ENCODE measurements around the gene IGSF21.

The IGSF21 gene

DNA sequence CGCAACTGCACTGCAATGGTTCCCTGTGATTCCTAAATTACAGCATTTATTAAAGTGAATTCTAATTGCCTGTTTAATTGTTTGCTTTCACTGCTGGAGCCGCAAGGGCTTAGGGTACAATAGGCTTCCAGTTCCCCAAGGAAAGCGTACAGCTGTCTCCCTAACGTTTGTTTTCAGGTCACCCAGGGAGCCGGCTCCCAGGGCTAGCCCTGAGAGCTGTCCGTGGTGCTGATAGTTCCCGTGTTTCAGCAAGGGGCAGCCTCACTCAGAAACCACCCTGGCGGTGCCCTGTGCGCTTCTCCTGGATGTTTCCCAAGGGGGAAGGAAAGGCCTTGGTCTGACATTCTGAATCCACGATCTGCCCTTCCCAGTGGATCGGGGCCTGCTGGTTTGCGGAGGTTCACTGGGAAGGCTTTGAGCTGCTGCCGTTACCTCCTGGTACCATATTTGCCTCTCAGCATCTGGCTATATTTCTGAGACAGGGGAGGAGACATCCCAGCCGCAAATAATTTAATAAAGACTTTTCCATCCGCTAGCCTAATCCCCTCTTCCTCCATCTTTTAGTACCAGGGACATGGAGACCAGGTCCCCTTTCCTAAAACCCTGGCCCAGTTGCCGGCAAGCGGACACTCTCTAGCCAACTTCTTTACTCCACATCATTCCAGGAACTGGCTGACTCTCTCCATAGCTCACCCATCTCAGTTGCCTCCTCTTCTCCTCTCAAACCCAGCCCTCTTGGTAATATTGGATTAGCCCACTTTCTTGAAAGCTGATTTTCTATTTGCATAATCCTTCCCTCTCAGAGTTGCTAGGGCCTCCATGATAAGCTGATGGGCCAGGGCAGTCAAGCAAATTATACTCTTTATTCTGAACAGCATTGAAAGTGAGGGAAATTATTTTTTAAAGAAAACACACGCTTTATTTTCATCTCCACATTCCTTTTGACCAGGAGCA, 149.0 kb downstream of the IGSF21 start:
- DNase-seq (ENCODE audit: low read depth in 1 of 2, low spot score in 1 of 2), result no peak

DNA sequence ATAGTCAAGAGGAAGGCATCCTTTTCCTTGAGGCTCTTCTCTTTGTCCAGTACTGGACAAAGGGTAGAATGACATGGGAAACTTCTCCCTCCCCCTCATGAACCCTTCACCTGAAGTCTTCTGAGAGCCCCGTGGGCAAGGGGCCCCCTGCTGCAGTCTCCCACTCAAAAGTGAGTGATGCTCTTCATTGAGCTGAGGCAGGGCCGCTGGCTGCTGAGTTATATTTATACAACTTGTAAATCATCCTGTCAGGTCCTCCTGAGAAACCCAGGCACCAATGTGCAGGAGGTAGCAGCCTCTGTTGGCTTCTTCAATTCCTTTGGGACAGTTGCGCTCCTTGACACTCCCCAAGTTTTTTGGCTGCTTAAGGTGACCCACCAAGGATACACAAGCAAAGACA, 150.2 kb downstream of the IGSF21 start:
- DNase-seq (ENCODE audit: low read depth in 1 of 2, low spot score in 1 of 2), result no peak

DNA sequence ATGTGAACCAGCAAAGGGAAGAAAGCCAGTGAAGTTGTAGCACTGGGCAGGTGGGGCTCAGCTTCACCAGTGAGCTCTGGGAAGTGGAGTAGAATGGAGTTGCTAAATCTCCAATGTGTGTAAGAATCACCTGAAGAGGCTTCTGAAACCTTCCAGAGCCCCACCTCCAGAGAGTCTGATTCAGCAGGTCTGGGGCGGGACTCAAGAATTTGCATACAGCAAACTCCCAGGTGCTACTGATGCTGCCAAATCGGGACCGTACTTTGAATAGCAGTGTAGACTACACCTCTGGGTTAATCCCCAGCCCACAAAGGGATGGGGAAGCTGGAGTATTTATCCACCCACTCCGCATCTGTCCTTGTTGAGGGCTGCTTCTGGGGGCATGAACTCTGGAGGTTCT, 154.3 kb downstream of the IGSF21 start:
- DNase-seq (ENCODE audit: low read depth in 1 of 2, low spot score in 1 of 2), result no peak

DNA sequence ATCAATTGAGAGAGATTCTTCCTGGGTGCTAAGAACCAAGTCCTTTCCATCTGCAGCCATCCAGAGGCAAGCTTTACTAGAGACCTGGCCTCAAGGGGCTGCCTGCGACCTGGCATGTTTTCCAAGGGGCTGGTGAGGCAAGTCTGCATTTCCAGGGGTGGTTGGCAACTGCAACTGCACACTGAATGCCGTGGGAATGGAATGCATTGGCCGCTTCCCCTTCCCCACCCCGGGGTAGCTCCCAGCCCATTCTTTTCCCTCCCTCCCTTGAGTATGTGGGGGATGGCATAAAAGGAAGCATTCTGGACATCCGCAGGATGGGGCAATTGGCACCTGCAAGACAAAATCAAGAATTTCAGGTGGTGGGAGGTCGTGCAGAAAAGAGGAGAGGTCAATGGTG, 155.1 kb downstream of the IGSF21 start:
- DNase-seq (ENCODE audit: low read depth in 1 of 2, low spot score in 1 of 2), result no peak

DNA sequence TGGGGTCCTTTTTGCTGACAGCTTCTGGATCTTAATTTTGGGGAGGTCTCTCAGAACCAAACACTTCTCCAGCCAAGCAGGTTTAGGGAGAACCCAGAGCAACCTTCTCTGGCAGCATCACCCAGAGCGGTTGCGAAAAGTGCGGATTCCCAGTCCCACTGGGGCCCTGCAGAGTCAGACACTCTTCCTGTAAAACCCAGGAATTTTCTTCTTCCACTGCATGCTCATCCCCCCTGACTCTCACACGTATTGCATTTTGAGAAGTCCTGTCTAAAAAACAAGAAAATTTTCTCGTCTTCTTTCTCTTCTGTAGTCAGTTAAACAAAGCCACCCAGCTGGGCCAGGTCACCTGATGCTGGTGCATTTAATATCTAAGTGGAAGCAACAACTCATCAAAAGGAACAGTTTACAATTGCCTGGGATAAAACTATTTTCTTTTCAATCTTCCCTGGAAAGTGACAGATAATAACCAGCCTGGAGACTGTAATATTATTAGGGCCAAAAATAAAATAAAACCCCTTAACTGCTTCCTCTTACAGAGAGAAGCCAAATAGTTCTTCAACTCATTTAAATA, 156.0 kb downstream of the IGSF21 start:
- no peak for DNase-seq (ENCODE audit: low read depth in 1 of 2, low spot score in 1 of 2)

DNA sequence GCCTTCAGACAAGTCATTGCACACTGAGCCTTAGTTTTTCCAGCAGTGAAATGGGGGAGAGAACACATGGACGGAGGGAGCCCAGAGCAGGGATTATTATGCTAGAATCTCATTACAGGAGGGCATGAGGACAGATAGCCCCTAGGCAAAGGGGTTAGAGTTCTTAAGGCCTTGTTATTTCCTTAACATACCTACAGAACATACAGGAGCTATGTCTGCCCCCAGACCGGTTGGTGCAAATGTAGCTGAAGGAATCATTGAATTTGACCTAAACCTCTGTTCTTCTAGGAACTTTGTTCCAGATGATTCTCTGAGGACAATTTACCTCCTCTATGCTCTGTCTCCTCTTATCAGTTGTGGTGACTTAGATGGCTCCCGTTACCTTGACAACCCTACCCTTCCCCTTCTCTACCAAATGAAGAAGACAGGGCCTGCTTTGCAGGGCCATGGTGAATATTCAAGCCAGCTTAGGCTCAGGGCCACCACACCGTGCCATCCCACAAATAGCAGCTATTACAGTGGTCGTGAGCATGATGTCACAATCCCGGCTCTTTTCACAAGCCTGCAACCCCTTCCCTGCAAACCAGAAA, 156.9 kb downstream of the IGSF21 start:
- no peak for DNase-seq (ENCODE audit: low read depth in 1 of 2, low spot score in 1 of 2)

DNA sequence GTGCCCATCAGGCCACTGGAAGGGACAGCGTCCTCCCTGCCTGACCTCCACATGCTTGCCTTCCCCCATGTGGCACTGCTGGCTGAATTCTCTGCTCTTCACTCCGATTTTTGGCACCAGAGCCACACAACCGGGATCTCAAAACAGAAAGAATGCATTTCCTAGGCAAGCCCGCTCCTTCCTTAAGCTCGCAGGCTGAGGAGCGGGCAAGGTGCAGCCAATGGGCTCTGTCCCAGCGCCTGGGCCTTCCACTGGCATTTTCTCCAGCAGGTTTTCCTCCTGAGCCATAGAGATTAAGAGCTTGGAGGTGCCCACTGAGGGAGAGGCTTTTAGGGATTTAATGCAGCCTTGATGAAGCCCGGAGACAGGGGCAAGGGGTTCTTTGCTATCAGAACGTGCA, 158.0 kb downstream of the IGSF21 start:
- DNase-seq (ENCODE audit: low read depth in 1 of 2, low spot score in 1 of 2), result no peak

DNA sequence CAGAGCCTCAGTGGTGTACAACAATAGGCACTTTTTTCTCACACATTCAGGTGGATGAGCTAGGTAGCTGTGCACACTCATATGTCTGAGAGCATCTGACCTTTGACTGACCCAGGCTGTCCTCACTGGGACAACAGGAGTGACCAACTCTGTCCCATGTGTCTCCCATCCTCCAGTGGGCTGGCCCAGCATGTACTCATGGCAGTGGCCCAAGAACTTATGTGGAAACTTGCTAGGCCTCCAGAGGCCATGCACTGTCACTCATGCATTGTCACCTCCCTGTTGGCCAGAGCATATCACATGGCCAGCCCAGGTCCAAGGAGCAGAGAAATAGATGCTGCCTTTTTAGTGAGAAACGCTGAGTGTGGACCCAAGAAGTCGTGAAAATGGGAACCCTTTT, 158.8 kb downstream of the IGSF21 start:
- no peak for DNase-seq (ENCODE audit: low read depth in 1 of 2, low spot score in 1 of 2)

DNA sequence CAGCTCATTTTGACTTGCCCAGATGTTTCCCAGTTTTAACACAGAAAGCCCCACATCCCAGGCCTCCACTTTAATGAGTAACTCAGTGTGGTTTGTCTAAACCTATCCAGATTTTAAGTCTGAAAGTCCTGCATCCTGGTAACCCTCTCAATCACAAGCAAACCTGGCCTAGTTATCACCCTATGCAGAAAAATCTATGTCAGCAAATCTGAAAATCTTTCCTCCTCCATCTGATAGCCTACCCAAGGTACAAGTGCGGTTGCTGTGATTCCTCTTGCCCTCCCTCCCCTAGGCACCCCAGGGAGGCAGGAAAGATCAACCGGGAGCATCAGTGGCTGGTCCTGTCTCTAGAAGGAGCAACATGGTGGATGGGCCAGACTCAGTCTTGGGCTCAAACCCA, 163.7 kb downstream of the IGSF21 start:
- DNase-seq (ENCODE audit: low read depth in 1 of 2, low spot score in 1 of 2), result no peak

DNA sequence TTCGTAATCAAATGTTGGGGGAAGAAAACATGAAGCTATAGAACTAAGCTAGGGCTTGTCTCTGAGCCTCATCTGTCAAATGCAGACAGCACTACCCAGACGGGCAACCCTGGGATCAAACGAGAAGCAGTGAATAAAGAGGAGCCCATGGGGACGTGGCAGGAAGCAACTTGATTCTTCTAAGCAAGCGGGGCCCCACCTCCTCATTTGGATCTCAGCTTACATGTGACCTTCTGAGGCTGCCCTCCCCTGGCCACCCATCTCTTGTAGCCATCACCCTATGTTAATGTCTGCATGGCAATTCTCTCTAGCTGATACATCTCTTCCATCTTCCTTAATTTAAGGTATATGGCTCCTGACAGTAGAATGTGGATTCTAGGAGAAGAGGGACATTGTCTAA, 171.3 kb downstream of the IGSF21 start:
- no peak for DNase-seq (ENCODE audit: low read depth in 1 of 2, low spot score in 1 of 2)

DNA sequence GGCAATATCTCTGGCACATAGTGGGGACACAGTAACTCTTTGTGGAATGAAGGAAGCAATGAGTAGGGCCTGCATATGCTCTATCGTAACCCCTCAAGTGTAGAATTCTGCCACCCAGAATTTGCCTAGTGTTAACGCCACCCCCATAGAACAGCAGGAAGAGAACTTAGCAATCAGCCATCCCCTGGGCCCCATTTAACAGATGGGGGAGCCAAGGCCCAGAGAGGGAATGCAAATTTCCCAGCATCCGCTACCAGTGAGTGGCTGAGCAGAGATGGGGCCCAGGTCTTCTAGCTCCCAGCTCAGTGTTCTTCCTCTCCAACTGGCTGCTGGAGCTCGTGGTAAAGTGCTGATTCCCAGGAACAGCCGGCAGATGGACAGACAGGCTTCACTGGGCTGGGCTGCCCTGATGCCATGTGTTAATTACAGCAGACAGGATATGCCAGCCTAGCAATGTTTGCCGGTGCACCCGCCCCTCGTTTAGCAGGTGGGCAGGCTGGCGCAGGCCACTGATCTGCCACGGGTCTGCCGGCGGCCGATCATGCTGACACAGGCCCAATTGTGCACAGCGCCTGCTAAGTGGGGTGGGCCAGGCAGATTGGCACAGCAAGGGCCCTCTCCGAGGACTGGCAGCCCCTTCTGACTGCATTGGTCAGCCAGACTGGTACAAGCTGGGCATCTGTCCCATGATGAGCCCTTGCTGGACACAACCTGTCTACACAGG, 171.9 kb downstream of the IGSF21 start:
- no peak for DNase-seq (ENCODE audit: low read depth in 1 of 2, low spot score in 1 of 2)

DNA sequence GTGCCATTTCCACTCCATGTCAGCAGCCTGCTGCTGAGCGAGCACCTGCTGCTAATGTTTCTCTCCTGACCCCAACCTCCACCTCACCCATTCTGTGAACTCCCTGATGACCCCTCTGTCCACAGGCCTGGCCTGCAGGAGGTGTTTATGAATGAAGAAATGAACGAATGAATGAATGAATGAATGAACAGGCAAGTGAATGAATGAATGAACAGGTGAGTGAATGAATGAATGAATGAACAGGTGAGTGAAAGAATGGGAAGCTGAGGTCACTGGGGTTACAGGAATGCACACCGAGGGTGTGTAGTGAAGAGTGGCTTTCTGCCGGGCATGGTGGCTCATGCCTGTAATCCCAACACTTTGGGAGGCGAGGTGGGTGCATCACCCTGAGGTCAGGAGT, 173.4 kb downstream of the IGSF21 start:
- DNase-seq (ENCODE audit: low read depth in 1 of 2, low spot score in 1 of 2), result no peak

DNA sequence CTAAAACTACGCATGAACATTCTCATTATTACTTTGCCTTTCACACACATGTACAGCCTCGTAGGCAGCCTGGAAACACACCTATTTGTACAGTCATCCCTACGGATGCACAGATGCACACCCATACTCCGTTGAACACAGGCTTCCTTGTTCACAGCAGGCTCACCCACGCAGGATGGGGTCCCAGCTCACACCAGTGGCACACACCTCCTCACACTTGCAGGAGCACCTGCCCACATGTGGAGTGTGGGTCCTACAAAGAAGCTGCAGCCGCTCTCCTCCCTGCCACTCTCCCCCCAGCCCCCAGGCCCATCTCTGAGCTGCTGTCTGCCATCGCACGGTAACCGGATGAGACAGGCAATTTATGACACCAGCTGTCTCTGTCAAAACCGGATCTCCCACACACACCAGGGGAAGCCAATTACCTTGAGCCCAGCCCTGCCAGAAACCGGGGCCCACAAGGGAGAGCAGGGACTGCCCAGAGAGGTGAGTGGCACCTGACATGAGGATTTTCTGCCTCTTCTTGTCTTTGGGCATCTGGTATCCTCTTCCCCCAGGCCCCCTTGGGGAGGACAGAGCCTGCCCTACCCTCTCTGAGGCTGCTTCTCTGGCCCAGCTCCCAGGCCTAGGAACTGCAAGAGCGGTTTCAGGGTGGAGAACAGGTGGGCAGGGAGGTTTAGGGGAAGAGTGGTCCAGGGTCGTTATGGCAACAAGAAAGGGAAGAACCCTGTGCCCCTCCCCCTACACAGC, 175.4 kb downstream of the IGSF21 start:
- no peak for DNase-seq (ENCODE audit: low read depth in 1 of 2, low spot score in 1 of 2)

DNA sequence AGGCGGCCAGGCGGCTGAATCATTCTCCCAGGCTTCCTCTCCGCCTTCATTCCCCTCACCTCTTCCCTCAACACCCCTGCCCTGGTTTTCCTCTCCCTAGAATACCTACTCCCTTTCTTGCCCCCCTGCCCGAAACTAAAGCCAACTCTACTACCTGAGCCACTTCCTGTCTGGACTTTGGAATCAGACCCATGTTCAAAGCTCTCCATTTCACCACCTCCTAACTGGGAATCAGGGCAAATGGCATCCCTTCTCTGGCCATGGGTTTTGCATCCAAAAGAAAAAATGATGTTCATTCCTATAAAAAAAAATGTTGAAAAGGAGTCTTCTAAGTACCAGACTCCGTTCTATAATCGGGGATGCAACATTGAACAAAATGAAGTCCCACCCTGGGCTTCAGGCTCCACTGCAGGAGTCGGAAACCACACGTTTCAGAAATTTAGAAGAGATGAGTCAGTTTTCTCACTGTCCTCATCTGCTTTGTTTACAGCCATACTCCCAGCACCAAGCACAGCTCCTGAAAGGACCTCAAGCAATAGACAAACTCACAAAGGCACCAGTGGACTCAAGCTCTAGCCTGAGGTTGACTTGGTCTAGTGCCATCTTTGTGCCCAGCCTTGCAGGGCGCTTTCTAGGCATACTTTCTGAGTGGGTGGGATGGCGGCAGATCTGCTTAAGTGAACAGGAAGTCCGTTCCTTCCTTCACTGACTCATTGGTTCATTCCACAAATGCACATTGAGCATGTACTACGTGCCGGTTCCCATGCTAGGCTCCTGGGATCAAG, 176.2 kb downstream of the IGSF21 start:
- no peak for DNase-seq (ENCODE audit: low read depth in 1 of 2, low spot score in 1 of 2)

DNA sequence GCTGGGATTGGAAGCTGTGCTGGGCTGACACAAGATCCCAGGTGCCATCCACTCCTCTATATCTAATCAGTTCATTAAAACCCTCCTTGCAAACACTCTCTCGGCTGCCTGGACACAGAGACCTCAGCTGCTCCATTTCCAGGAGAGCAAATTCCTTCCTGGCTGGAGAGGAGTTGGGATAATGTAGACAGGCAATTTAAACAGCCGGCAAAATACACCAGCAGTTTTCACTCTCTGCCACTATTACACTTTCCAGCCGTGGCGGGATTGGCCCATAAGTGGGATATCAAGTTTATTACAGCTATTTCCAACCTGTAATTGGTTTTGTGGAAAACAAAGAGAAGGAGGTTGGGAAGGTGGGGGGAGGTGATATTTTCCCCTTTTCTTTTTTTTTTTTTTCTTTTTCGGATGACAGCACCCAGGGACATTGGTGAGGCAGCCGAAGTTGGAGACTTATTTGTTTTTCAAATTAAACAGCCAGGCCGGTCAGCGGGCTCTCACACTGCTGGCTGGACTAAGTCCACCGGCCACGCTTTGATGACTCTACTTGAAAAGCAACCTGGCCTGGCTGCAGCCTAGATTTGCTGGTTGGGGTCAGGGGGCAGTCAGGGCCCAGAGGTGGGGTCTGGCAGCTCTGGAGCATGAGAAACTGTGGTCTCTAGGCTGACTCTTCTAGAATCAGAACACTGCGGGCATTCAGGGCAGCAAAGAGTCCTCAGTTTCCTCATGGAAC, 177.4 kb downstream of the IGSF21 start:
- DNase-seq (ENCODE audit: low read depth in 1 of 2, low spot score in 1 of 2), result no peak

DNA sequence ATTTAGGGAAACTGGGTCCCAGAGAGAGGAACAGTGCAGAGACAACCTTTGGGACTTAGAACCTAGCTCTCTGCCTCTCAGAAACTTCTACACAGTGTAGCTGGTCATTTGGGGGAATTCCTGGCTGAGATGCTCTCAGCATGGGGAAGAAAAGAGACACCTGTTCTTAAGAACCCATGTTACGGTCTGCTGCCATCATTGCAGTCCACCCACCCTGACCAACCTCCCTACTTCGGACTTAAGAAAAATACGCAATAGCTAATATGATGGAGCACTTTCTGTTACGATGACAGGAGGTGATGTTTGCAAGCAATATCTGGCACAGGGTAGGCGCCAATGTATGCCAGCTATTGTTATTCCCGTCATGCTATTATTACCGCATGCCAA, 177.9 kb downstream of the IGSF21 start:
- DNase-seq (ENCODE audit: low read depth in 1 of 2, low spot score in 1 of 2), result no peak

DNA sequence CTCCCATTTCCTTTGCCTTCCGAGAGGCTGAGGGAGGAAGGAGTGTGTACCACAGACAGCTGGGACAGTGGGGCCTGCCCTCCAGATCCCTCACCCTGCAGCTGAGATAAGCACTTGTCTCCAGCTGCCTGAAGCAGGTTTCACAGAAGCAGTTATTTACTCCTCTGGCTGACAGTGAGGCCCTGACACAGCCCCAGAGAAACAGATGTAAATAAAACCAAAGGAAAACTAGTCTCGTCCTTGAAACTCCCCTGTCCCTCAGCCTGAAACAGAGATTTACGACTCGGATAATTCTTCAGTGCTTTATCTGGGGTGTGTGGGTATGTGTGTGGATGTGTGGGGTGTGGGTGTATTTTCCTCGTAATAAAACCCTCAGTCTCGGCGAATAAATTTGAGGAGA, 181.1 kb downstream of the IGSF21 start:
- no peak for DNase-seq (ENCODE audit: low read depth in 1 of 2, low spot score in 1 of 2)

DNA sequence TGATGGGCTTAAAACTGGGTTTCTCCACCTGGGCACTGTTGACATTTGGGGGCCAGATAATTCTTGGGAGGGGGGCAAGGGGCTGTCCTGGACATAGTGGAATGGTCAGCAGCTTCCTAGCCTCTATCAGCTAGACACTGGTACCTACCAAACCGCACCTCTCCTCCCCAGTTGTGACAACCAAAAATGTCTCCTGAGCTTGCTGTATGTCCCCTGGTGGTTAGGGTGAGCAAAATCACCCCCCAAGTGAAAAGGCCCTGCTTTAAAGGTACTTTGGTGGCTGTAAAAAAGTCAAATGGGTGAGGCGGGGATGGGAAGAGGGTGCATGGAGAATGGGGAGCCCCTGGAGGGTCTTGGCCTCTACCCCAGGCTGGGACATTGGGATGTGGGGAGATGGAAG, 182.0 kb downstream of the IGSF21 start:
- DNase-seq (ENCODE audit: low read depth in 1 of 2, low spot score in 1 of 2), result no peak

DNA sequence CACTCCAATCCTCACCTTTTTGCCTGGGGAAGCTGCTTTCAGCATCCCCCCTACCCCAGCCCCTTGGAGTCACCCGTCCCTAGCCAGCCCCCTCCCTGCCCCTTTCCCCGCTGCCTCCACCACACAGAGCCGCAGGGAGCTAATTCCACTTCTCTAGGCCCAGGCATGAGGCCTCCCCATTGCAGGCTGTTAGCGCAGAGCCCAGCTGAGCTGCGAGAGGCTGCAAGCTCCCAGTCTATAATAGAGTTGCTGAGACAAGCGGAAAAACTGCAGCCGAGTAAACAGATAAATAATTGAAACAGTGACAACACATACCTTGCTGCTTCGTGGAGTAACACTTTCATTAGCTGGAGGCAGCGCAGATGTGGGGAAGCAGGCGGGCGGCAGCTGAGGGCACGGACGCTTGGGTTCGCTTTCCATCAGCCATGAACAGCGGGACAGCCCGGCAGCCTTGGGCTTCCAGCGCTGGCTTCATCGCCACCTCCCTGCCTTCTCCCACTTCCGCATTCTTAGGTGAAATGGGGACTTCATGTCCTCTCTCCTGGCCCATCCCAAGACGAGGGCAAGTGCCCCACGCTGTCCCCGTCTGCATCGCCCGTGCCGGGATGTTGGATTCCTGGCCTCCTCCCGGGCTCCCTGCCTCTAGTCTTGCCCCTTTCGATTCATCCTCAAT, 183.3 kb downstream of the IGSF21 start:
- DNase-seq (ENCODE audit: low read depth in 1 of 2, low spot score in 1 of 2), result no peak
